ENCODE data around the gene THAP12.
"Not testable (repeated sequence)": the region's sequence is repeated elsewhere in the genome, so short reads cannot be mapped to it uniquely, and the experiment has no call there.

THAP12 gene

GRCh38 chr11:76329084-76329648 is 51.8 kb downstream of the THAP12 start:
- in situ Hi-C loops (cut with MboI; ENCODE audit: low sequenced_read_pairs): no loop called here

- in situ Hi-C loops (cut with MboI; ENCODE audit: low sequenced_read_pairs): no loop called here
These were observed 53.1 kb downstream of the THAP12 start for GRCh38 chr11:76327756-76328388.

GRCh38 chr11:76327202-76327601 is 53.7 kb downstream of the THAP12 start:
- in situ Hi-C loops (cut with MboI; ENCODE audit: low sequenced_read_pairs): no loop called here

GRCh38 chr11:76325185-76325584 is 55.7 kb downstream of the THAP12 start:
- in situ Hi-C loops (cut with MboI; ENCODE audit: low sequenced_read_pairs): no loop called here

- in situ Hi-C loops (cut with MboI; ENCODE audit: low sequenced_read_pairs): no loop called here
These were observed 57.1 kb downstream of the THAP12 start for GRCh38 chr11:76323804-76324203.

DNA sequence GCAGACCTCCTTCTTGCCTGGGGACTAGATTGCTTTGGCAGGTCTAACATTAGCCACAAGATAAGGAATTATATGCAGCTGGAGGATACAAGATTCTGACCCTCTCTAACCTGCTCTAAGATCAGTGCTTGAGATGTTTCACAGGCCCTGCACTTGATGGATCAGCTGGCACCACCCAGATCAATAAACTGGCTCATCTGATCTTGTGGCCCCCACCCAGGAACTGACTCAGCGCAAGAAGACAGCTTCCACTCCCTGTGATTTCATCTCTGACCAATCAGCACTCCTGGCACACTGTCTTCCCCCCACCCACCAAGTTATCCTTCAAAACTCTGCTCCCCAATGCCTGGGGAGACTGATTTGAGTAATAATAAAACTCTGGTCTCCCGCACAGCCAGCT is 57.6 kb downstream of the THAP12 start:
- in situ Hi-C loops (cut with MboI; ENCODE audit: low sequenced_read_pairs): not testable (repeated sequence)

DNA sequence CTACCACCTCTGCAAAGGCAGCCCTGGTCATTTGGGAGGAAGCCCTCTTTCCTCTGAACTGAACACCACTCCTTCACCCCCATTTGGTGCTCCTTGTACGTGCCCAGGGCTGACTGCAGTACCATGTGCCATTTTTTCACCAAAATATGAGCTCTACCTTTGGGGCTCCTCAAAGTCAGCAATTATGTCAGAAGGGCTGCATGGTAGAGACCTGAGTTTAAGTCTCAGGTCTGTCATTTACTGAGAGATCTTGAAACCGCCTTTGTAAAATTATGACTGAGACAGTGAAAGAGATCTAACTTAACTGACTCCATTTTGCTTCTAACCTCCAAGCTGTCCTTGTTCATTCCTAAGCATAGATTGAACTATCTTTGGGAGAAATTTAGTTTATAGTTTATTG is 58.0 kb downstream of the THAP12 start:
- in situ Hi-C loops (cut with MboI; ENCODE audit: low sequenced_read_pairs): no loop called here

- in situ Hi-C loops (cut with MboI; ENCODE audit: low sequenced_read_pairs): no loop called here
These were observed 58.4 kb downstream of the THAP12 start for GRCh38 chr11:76322540-76322939.

DNA sequence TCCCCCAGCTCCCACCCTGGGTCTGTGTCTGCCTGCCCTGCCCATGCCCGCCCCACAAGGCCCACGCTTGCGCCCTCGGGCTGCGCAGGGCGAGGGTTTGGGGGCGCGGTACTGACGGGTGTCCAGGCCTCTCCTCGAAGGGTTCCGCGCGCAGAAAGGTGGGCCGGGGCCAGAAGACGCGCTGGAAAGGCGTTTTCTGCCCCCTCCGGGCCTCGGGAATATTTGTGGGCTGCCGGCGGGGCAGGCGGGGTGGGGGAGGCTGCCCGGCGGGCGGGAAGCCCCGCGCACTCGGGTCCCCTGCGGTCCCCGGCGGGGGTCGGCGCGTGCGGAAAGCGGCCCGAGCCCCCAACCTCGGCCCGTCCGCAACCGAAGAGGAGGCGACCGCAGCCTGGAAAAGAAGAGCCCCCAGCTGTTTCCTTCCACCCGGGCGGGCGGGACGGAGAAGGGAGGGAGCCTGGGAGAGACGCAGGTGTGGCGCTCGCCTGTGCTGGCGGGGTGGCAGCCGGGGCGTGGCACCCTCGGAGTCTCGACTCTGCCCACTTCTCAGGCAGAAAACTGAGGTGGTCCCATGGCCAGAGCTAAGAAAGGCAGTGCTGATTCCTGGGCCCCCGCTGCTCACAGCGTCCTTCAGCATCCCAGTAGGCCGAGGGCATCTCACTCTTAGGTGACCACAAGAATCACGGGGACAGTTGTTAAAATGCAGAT is 59.0 kb downstream of the THAP12 start:
- in situ Hi-C loops (cut with MboI; ENCODE audit: low sequenced_read_pairs): no loop called here

- in situ Hi-C loops (cut with MboI; ENCODE audit: low sequenced_read_pairs): no loop called here
These were observed 59.6 kb downstream of the THAP12 start for GRCh38 chr11:76321340-76321739.

GRCh38 chr11:76320929-76321328 is 60.0 kb downstream of the THAP12 start:
- in situ Hi-C loops (cut with MboI; ENCODE audit: low sequenced_read_pairs): no loop called here

DNA sequence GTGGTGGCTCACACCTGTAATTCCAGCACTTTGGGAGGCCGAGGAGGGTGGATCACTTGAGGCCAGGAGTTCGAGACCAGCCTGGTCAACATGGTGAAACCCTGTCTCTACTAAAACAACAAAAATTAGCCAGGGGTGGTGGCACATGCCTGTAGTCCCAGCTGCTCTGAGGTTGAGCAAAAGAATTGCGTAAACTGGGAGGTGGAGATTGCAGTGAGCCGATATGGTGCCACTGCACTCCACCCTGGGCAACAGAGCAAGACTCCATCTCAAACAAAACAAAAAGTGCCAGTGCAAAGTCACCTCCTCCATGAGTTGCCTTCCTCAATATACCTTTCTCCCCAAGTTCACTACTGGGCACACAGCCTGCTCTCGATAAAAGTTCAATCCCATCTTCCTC is 61.1 kb downstream of the THAP12 start:
- in situ Hi-C loops (cut with MboI; ENCODE audit: low sequenced_read_pairs): not testable (repeated sequence)

DNA sequence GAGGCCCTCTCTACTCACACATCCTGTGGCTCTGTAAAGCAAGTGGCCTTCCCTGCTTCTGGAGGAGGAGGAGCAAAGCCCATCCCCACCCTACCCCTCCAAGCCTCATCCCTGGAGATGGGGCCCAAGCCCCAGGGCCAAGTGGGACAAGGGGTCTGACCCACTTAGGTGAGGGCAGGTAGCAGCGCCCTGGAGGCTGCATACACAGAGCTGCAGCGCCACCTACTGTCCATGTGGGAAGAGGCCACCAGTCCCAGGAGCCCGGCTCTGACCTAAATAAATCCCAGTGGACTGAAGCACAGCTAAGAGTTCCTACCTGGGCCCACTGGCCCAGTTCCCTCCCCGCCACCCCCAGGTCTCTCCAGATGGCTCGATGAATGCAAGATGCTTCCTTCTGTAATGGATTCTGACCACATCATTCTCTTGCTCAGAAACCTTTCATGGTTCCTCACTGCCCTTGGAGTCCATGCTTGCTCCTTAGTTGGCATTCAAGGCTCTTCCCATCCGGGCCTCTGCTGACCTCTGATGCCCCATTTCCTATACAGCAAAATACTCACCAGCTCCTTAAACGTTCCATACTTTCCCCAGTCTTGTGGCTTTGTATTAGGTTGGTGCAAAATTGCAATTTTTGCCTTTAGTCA is 62.1 kb downstream of the THAP12 start:
- in situ Hi-C loops (cut with MboI; ENCODE audit: low sequenced_read_pairs): no loop called here

GRCh38 chr11:76317296-76317695 is 63.6 kb downstream of the THAP12 start:
- in situ Hi-C loops (cut with MboI; ENCODE audit: low sequenced_read_pairs): no loop called here

DNA sequence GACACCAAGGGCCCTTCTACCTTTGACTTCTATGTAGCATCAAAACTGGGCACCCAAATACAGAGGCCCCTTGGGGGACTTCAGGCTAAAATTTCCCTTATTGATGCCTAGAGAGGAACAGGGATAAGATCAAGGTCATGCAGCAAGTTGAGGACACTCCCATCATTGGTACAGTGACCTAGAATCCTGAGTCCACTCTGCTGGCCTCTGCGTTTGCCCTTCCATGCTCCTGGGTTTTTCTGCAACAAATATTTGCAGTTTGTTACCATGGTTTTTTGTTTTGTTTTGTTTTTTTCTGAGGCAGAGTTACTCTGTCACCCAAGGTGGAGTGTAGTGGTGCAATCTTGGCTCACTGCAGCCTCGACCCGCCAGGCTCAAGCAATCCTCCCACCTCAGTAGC is 64.2 kb downstream of the THAP12 start:
- in situ Hi-C loops (cut with MboI; ENCODE audit: low sequenced_read_pairs): no loop called here

- in situ Hi-C loops (cut with MboI; ENCODE audit: low sequenced_read_pairs): no loop called here
These were observed 65.6 kb downstream of the THAP12 start for GRCh38 chr11:76315182-76315853.

GRCh38 chr11:76314741-76315090 is 66.2 kb downstream of the THAP12 start:
- in situ Hi-C loops (cut with MboI; ENCODE audit: low sequenced_read_pairs): no loop called here

DNA sequence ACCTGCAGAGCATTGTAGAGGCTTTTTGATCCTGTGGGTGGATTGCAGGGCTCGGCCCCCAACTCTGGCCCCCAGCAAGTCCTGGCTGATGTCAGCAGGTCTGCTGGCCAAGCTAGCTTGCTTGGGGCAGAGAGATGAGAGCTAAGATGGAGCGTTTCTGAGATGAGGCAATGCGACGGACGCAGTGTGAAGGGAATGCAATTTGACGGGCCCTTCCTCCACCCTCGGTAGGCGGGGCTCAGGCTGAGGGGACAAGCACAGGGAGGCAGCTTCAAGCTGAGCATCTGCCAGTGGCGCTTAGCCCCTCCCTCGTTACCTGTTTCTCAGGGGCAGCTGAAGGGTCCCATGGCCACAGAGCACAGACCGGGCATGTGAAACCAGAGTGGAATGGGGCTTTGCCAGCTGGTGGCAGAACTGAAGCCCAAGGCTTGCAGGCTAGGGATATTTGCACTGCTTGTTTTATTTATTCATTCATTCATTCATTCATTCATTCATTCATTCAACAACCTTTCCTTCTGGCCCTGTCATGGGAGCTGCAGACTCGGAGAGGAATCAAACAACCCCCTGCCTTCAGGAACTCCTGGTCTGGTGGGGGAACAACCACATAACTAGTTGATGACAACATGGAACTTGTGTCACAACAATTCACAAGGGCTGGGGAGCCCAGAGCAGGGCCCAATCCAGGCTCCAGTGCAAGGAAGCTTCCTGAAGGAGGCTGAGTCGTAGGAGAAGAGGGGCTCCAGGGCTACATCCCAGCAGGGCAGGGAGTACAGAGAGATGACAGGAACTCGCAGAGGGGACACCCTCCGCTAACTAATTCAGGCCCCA is 66.8 kb downstream of the THAP12 start:
- in situ Hi-C loops (cut with MboI; ENCODE audit: low sequenced_read_pairs): no loop called here

- in situ Hi-C loops (cut with MboI; ENCODE audit: low sequenced_read_pairs): no loop called here
These were observed 67.7 kb downstream of the THAP12 start for GRCh38 chr11:76313271-76313670.

DNA sequence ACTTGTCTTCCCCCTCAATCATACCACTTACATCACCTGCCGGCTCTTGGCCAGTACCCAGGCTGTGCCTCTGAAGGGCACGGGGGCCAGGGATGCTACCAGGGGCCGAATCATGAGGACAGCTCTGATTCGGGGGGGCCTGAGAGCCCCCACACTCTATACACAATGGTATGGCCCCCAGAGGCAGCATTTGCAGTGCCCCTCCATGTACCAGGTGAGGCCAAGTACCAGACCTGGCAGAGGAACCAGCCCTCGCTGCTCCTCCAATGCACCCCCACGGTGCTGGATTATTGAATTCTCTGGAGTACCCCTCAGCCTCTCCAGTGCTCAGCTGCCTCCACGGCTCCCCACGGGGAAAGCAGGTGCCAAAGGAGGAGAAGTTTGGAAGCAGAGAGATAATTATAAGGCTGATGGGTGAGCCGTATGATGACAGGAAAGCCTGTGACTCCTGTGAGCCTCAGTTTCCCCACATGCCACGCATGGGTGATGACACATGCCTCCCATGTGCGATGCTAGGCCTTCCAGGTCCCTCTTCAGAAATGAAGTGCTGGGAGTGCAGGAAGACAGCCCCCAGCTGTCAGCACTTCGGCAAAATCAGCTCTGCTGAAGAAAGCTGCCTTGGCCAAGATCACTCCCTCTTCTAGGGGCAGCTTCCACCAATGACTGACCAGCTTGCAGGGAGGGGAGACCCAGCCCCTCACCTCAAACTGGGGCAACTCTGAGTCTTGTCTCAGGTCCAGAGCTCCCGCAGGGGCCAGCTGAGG is 69.9 kb downstream of the THAP12 start:
- in situ Hi-C loops (cut with MboI; ENCODE audit: low sequenced_read_pairs): no loop called here

Measured in hTERT RPE-1 (cell line).